ENCODE results near the gene CD1C. TPM values are rescaled to one million over a fixed set of nuclear protein-coding genes. Genes with fewer than 3 reads are reported as not detected.

The CD1C gene
- total RNA-seq, 2 experiments from 2014 or later: 2.6 to 28.7 TPM

DNA sequence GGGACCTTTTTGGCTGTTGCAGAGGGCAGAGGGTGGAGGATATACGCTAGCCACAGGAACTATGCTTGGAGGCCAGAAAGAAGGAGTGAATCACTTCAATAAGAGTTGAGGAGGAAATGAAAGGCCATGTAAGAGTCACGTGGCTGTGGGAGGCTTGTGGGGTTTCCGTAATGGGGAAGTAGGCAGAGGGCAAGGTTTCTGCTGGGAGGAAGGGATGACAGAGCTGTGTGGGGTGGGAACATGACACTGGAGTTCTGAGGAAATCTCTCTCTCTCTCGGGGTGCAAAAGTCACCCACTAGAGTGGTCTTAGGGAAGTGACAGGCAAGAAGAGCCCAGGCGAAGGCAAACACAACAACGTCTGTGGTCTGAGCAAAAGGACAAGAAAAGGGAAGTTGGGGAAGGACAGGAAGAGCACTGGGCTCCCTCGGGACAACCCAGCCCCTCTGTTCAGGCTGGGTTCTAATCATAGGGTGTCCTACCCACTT is 3.9 kb upstream of the CD1C start:
- H2AFZ ChIP-seq (ENCODE audit: low read length): peak overlapping the region; percentile 73; the same call in 1 of the 2 replicates
- POLR2A ChIA-PET: interaction anchor here (0.6 to 1.1 kb wide), 4 partner anchors 11 to 113 kb away, joined by 3 to 4 read pairs (median 3); no protein-coding TSS in a partner anchor
- H3K36me3 ChIP-seq (ENCODE audit: insufficient read depth, low read length): no peaks in the 10 kb centered on the region; the same call in 1 of the 2 replicates
- DNase-seq (ENCODE audit: low spot score): peak; percentile 92
- CTCF ChIA-PET (ENCODE audit: unreplicated experiment): no interaction called here
- H3K4me2 ChIP-seq (ENCODE audit: low read length): peak overlapping the region; percentile 85
- H3K79me2 ChIP-seq (ENCODE audit: insufficient read depth, low read depth, low read length): peaks cover 2% of the 10 kb centered on the region; the same call in 1 of the 2 replicates
- no peaks in the 10 kb centered on the region for H3K9me2 ChIP-seq (ENCODE audit: insufficient read depth, low read length)
- peaks cover 22% of the 10 kb centered on the region; the same call in 1 of the 2 replicates for H3K9me3 ChIP-seq (ENCODE audit: low read length)
- no TSS peak for BruUV-seq (replicated peaks)
- TF ChIP-seq EZH2phosphoT487 (IDR thresholded peaks at IDR 0.05; ENCODE audit: borderline replicate concordance, low read depth, low read length): no peak
- TF ChIP-seq, protein P1, sequence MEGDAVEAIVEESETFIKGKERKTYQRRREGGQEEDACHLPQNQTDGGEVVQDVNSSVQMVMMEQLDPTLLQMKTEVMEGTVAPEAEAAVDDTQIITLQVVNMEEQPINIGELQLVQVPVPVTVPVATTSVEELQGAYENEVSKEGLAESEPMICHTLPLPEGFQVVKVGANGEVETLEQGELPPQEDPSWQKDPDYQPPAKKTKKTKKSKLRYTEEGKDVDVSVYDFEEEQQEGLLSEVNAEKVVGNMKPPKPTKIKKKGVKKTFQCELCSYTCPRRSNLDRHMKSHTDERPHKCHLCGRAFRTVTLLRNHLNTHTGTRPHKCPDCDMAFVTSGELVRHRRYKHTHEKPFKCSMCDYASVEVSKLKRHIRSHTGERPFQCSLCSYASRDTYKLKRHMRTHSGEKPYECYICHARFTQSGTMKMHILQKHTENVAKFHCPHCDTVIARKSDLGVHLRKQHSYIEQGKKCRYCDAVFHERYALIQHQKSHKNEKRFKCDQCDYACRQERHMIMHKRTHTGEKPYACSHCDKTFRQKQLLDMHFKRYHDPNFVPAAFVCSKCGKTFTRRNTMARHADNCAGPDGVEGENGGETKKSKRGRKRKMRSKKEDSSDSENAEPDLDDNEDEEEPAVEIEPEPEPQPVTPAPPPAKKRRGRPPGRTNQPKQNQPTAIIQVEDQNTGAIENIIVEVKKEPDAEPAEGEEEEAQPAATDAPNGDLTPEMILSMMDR (conservative IDR thresholded peaks at IDR 0.05; ENCODE audit: low read length): no peak
- H3K4me1 ChIP-seq (ENCODE audit: insufficient read depth, low read length, poor library complexity, severe bottlenecking): peaks cover 78% of the 10 kb centered on the region
- H4K20me1 ChIP-seq (ENCODE audit: insufficient read depth, low read length): no peaks in the 10 kb centered on the region
- H3K4me3 ChIP-seq (ENCODE audit: low read depth, low read length, poor library complexity, severe bottlenecking): peak overlapping the region; percentile 61
- peak overlapping the region; percentile 89 for H3K27ac ChIP-seq (ENCODE audit: low read depth, low read length, poor library complexity, severe bottlenecking)
- intact Hi-C loops (cut with micrococcal nuclease; ENCODE audit: unreplicated experiment): loop anchor here (1.0 to 5.0 kb wide), 6 partner anchors 37 to 781 kb away; partner anchors contain the start of gene PYHIN1

DNA sequence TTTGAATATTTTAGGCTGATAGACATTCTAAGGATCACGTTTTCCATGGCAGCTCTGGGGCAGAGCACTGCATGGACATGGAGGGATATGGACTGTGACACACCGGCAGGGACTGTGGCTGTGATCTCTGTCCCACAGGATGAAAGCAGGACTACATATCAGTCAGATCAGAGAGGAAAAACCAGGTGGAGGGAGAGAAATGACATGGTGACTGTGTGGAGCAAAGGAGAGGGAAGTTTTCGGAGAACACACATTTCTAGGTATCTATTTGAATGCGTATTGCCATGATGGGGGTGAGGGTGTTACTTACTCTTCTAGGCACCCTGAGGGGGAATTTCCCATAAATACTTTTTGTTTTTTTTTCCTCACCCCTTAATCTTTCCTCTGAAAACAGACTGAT is 3.2 kb upstream of the CD1C start:
- ChIA-PET POLR2A (interaction anchor here (0.9 to 1.1 kb wide), 2 partner anchors 44 to 114 kb away, joined by 3 read pairs; no protein-coding TSS in a partner anchor), CTCF (ENCODE audit: unreplicated experiment) (no interaction called here)
- DNase-seq (ENCODE audit: low spot score): no peak
- Histone ChIP-seq H3K9me3 (ENCODE audit: low read length) (peaks cover 21% of the 10 kb centered on the region; the same call in 1 of the 2 replicates), H3K4me3 (ENCODE audit: low read depth, low read length, poor library complexity, severe bottlenecking) (peak overlapping the region; percentile 61), H3K4me1 (ENCODE audit: insufficient read depth, low read length, poor library complexity, severe bottlenecking) (peaks cover 85% of the 10 kb centered on the region), H3K27ac (ENCODE audit: low read depth, low read length, poor library complexity, severe bottlenecking) (peak overlapping the region; percentile 89), H2AFZ (ENCODE audit: low read length) (peak overlapping the region; percentile 73), H3K9me2 (ENCODE audit: insufficient read depth, low read length) (no peaks in the 10 kb centered on the region), H3K4me2 (ENCODE audit: low read length) (peak overlapping the region; percentile 85), H3K79me2 (ENCODE audit: insufficient read depth, low read depth, low read length) (peaks cover 9% of the 10 kb centered on the region; the same call in 1 of the 2 replicates), H3K36me3 (ENCODE audit: insufficient read depth, low read length) (no peaks in the 10 kb centered on the region; the same call in 1 of the 2 replicates), H4K20me1 (ENCODE audit: insufficient read depth, low read length) (no peaks in the 10 kb centered on the region)
- TF ChIP-seq, protein P1 (conservative IDR thresholded peaks at IDR 0.05; ENCODE audit: low read length): no peak
- TF ChIP-seq EZH2phosphoT487 (IDR thresholded peaks at IDR 0.05; ENCODE audit: borderline replicate concordance, low read depth, low read length): no peak
- intact Hi-C loops (cut with micrococcal nuclease; ENCODE audit: unreplicated experiment): loop anchor here (1.0 to 5.0 kb wide), 5 partner anchors 110 to 780 kb away; partner anchors contain the start of gene PYHIN1
- no TSS peak for BruUV-seq (replicated peaks)

DNA sequence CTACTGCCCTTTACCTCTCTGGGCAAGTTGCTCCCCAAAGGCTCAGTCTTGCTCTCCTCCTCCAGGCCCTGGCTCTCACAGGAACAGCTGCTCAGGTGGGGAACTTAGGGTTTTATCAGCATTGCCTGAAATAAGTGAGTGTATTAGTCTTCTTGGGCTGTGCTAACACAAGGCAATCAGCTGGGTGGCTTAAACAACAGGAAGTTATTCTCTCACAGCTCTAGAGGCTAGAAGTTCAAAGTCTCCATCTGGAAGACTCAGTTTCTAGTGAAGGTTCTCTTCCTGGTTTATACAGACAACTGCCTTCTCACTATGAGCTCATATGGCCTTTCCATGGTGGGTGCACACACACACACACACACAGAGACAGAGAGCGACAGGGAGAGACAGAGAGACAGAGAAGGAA is 2.8 kb upstream of the CD1C start:
- Histone ChIP-seq H3K27ac (ENCODE audit: low read depth, low read length, poor library complexity, severe bottlenecking) (peak overlapping the region; percentile 89), H3K9me2 (ENCODE audit: insufficient read depth, low read length) (no peaks in the 10 kb centered on the region), H3K4me1 (ENCODE audit: insufficient read depth, low read length, poor library complexity, severe bottlenecking) (peaks cover 90% of the 10 kb centered on the region), H2AFZ (ENCODE audit: low read length) (peak overlapping the region; percentile 73), H3K9me3 (ENCODE audit: low read length) (peaks cover 16% of the 10 kb centered on the region; the same call in 1 of the 2 replicates), H3K4me2 (ENCODE audit: low read length) (peak overlapping the region; percentile 85), H3K4me3 (ENCODE audit: low read depth, low read length, poor library complexity, severe bottlenecking) (peak overlapping the region; percentile 61), H3K36me3 (ENCODE audit: insufficient read depth, low read length) (peaks cover 2% of the 10 kb centered on the region), H3K79me2 (ENCODE audit: insufficient read depth, low read depth, low read length) (peaks cover 14% of the 10 kb centered on the region; the same call in 1 of the 2 replicates), H4K20me1 (ENCODE audit: insufficient read depth, low read length) (no peaks in the 10 kb centered on the region)
- ChIA-PET POLR2A (interaction anchor here (0.5 to 1.1 kb wide), 2 partner anchors 72 to 115 kb away, joined by 3 read pairs; no protein-coding TSS in a partner anchor), CTCF (ENCODE audit: unreplicated experiment) (no interaction called here)
- DNase-seq (ENCODE audit: low spot score): peak; percentile 74
- TF ChIP-seq EZH2phosphoT487 (IDR thresholded peaks at IDR 0.05; ENCODE audit: borderline replicate concordance, low read depth, low read length): no peak
- TF ChIP-seq, protein P1 (conservative IDR thresholded peaks at IDR 0.05; ENCODE audit: low read length): no peak
- intact Hi-C loops (cut with micrococcal nuclease; ENCODE audit: unreplicated experiment): loop anchor here (1.0 to 5.0 kb wide), 5 partner anchors 111 to 780 kb away; partner anchors contain the start of gene PYHIN1
- BruUV-seq (replicated peaks): no TSS peak
